Measurements from ENCODE around the gene PITRM1. TPM values are rescaled to one million over a fixed set of nuclear protein-coding genes. Genes with fewer than 3 reads are reported as not detected.

Gene PITRM1
- total and polyA plus RNA-seq, 12 donors = 61.8 to 107 (median 82.5) TPM

DNA sequence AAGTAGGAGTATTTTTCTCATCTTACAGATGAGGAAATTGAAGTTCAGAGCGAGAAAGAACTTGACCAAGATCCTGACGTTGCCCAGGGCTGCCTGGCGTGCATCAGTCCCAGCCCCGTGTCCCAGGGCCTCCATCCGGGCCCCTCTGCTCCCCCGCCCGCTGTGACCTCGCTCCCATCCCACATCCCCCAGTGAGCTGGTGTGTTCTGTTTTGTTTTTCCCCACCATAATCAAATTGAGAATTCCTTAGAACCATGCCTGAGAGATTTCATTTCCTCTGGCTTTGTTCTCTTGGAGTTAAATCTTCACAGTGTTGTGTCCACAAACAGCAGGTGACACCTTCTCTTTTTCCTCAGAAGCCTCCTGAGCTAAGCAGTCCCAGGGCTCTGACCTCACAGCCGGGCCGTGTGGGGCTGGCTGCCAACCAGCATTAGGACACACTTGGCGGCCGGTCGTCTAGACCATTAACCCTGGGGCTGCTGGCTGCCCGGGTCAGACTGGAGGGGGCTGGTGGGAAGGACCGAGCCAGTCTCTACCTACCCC, 60.9 kb downstream of the PITRM1 start:
- ATAC-seq (peak in 6 of 8 donors; percentile 40 to 64 (median 54)), DNase-seq (peak in 1 of 2 donors; percentile 72)
- H3K27me3 ChIP-seq = no peaks in the 10 kb centered on the region
- intact Hi-C loops (cut with DNase I) = no loop called here
- H3K27ac ChIP-seq = peak overlapping the region in 5 of 10 donors; percentile 9 to 64 (median 42)
- H3K9me3 ChIP-seq = no peaks in the 10 kb centered on the region
- WGBS, 2 donors = 32 to 46% methylated on average over 15 of the region's 15 CpGs
- peaks cover 0 to 57% (median 27%) of the 10 kb centered on the region in 9 donors for H3K4me1 ChIP-seq
- TF ChIP-seq, protein P1, sequence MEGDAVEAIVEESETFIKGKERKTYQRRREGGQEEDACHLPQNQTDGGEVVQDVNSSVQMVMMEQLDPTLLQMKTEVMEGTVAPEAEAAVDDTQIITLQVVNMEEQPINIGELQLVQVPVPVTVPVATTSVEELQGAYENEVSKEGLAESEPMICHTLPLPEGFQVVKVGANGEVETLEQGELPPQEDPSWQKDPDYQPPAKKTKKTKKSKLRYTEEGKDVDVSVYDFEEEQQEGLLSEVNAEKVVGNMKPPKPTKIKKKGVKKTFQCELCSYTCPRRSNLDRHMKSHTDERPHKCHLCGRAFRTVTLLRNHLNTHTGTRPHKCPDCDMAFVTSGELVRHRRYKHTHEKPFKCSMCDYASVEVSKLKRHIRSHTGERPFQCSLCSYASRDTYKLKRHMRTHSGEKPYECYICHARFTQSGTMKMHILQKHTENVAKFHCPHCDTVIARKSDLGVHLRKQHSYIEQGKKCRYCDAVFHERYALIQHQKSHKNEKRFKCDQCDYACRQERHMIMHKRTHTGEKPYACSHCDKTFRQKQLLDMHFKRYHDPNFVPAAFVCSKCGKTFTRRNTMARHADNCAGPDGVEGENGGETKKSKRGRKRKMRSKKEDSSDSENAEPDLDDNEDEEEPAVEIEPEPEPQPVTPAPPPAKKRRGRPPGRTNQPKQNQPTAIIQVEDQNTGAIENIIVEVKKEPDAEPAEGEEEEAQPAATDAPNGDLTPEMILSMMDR (IDR thresholded peaks at IDR 0.05) = no peak
- H3K36me3 ChIP-seq = peaks cover 0 to 92% (median 33%) of the 10 kb centered on the region in 9 donors
- H3K4me3 ChIP-seq = no peak overlapping the region

DNA sequence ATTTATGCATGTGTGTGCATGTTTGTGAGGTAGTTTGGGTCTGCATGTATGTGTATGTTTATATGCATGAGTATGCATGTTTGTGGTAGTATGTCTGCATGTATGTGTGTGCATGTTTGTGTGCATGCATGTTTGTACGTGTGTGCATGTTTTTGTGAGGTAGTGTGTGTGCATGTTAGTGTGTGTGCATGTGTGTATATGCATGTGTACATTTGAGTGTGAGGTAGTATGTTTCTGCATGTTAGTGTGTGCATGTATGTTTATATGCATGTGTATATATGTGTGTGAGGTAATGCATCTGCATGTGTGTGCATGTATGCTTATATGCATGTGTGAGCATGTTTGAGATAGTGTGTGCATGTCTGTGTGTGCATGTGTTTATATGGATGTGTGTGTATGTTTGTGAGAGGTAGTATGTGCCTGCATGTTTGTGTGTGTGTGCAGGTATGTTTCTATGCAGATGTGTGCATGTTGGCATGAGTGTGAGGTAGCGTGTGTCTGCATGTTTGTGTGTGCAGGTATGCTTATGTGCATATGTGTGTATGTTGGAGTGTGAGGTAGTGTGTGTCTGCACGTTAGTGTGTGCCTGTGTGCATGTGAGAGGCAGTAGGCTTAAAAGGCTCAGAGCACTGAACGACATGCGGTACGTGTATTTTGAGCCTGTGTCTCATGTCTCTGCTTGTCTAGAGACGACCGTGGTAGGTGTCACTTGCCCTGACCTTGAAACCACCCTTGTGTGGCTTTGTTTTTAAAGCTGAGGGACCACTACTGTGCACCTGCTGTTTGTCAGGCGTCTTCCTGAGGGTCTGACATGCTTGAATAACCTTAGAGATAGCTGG, 61.6 kb downstream of the PITRM1 start:
- intact Hi-C loops (cut with DNase I) = no loop called here
- H3K4me1 ChIP-seq = peaks cover 0 to 50% (median 27%) of the 10 kb centered on the region in 9 donors
- ATAC-seq (no peak), DNase-seq (no peak)
- no peaks in the 10 kb centered on the region for H3K27me3 ChIP-seq
- H3K4me3 ChIP-seq = no peak overlapping the region
- TF ChIP-seq, protein P1 (IDR thresholded peaks at IDR 0.05) = no peak
- no peaks in the 10 kb centered on the region for H3K9me3 ChIP-seq
- H3K27ac ChIP-seq = peak overlapping the region in 5 of 10 donors; percentile 9 to 64 (median 42)
- peaks cover 0 to 85% (median 33%) of the 10 kb centered on the region in 9 donors for H3K36me3 ChIP-seq
- 59 to 68% methylated on average over 9 of the region's 9 CpGs for WGBS, 2 donors

DNA sequence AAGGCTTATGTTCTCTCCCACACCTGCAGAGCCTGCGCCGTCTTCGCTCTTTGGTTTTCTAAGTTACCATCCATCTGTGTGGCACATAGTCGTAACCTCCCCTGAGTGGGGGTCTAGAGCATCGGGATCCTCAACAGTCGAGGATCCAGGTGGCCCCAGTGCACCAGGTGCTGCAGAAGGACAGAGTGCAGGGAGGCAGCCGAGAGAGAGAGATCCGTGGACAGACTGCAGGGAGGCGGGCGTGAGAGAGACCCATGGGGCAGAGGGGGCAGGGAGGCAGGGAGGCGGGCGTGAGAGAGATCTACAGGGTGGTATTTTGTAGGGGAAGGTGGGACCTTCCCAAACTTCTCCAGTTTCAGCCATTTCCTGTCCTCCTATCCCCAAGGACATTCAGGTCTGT, 62.9 kb downstream of the PITRM1 start:
- Histone ChIP-seq H3K27me3 (no peaks in the 10 kb centered on the region), H3K4me1 (peaks cover 0 to 55% (median 27%) of the 10 kb centered on the region in 9 donors), H3K9me3 (no peaks in the 10 kb centered on the region), H3K4me3 (no peak overlapping the region), H3K36me3 (peaks cover 0 to 88% (median 37%) of the 10 kb centered on the region in 9 donors), H3K27ac (peak overlapping the region in 1 of 10 donors; percentile 14)
- no peak for DNase-seq
- 90 to 91% methylated on average over 12 of the region's 12 CpGs for WGBS, 2 donors
- intact Hi-C loops (cut with DNase I) = loop anchor here in 4 of 10 donors (5.0 kb wide), 1 partner anchor 42 kb away; the partner anchor contains the start of gene PFKP (in 4 of the 4)
- TF ChIP-seq, protein P1 (IDR thresholded peaks at IDR 0.05) = no peak
- no peak for ATAC-seq

DNA sequence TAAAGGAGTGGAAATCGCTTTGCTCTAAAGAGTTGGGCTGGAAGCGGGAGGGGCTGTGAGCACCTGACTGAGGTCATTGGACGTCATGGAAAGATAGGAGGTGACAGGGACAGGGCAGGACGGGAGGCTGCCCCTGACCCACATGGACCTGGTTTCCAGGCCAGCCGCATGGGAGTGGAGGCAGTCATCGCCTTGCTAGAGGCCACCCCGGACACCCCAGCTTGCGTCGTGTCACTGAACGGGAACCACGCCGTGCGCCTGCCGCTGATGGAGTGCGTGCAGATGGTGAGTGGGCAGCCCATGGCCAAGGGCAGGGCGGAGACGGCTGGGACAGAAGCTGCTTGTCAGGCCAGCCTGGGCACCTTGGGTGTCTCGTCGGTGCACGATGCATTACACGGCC, 63.4 kb downstream of the PITRM1 start:
- intact Hi-C loops (cut with DNase I) = loop anchor here in 4 of 10 donors (5.0 kb wide), 1 partner anchor 42 kb away; the partner anchor contains the start of gene PFKP (in 4 of the 4)
- Histone ChIP-seq H3K27ac (peak overlapping the region in 1 of 10 donors; percentile 14), H3K4me3 (no peak overlapping the region), H3K27me3 (no peaks in the 10 kb centered on the region), H3K36me3 (peaks cover 0 to 88% (median 34%) of the 10 kb centered on the region in 9 donors), H3K9me3 (no peaks in the 10 kb centered on the region), H3K4me1 (peaks cover 0 to 59% (median 28%) of the 10 kb centered on the region in 9 donors)
- WGBS, 2 donors = 85 to 89% methylated on average over 21 of the region's 21 CpGs
- TF ChIP-seq, protein P1 (IDR thresholded peaks at IDR 0.05) = no peak
- no peak for DNase-seq
- peak in 1 of 8 donors; percentile 30 for ATAC-seq

Data from heart right ventricle (tissue), 16 donors.